ENCODE results near the gene MAP4.

MAP4 gene

GRCh38 chr3:47909607-47910006 is 106.6 kb downstream of the MAP4 start:
- no peaks in the 10 kb centered on the region for H3K9me3 ChIP-seq (ENCODE audit: control insufficient read depth, insufficient read depth, low read depth, low read length)
- no peak for TF ChIP-seq SP7 (tag by site-specific recombination; IDR thresholded peaks at IDR 0.05)
- TF ChIP-seq KLF1 (tag by site-specific recombination; IDR thresholded peaks at IDR 0.05): no peak
- TF ChIP-seq BCL11A (tag by site-specific recombination; IDR thresholded peaks at IDR 0.05; ENCODE audit: low read depth): no peak
- TF ChIP-seq ZNF624 (tag by site-specific recombination; IDR thresholded peaks at IDR 0.05): no peak
- TF ChIP-seq ZNF558 (tag by site-specific recombination; IDR thresholded peaks at IDR 0.05): no peak
- no peak for TF ChIP-seq ZSCAN30 (tag by site-specific recombination; IDR thresholded peaks at IDR 0.05)
- ChIA-PET CTCF (no interaction called here), POLR2A (no interaction called here)
- H3K4me3 ChIP-seq (ENCODE audit: low read depth, low read length): no peak overlapping the region
- H3K4me1 ChIP-seq (ENCODE audit: control insufficient read depth, insufficient read depth, low read length): no peaks in the 10 kb centered on the region
- H3K27ac ChIP-seq (ENCODE audit: extremely low read depth, low read depth, low read length): no peak overlapping the region
- H3K36me3 ChIP-seq (ENCODE audit: control insufficient read depth in 2 of 2, insufficient read depth in 1 of 2, low read length in 2 of 2): peaks cover 0 to 23% of the 10 kb centered on the region in 2 experiments; a peak in 2 of 3 replicates

- CTCF ChIA-PET: interaction anchor here (0.6 kb wide), 1 partner anchor 226 kb away, joined by 3 read pairs; no protein-coding TSS in a partner anchor
- POLR2A ChIA-PET: no interaction called here
- Histone ChIP-seq H3K4me1 (ENCODE audit: control insufficient read depth, insufficient read depth, low read length) (no peaks in the 10 kb centered on the region), H3K9me3 (ENCODE audit: control insufficient read depth, insufficient read depth, low read depth, low read length) (no peaks in the 10 kb centered on the region), H3K27ac (ENCODE audit: extremely low read depth, low read depth, low read length) (no peak overlapping the region), H3K36me3 (ENCODE audit: control insufficient read depth in 2 of 2, insufficient read depth in 1 of 2, low read length in 2 of 2) (peaks cover 0 to 15% of the 10 kb centered on the region in 2 experiments; a peak in 2 of 3 replicates), H3K4me3 (ENCODE audit: low read depth, low read length) (no peak overlapping the region)
- TF ChIP-seq ZNF398 (tag by site-specific recombination; IDR thresholded peaks at IDR 0.05): no peak
- TF ChIP-seq, protein P1, sequence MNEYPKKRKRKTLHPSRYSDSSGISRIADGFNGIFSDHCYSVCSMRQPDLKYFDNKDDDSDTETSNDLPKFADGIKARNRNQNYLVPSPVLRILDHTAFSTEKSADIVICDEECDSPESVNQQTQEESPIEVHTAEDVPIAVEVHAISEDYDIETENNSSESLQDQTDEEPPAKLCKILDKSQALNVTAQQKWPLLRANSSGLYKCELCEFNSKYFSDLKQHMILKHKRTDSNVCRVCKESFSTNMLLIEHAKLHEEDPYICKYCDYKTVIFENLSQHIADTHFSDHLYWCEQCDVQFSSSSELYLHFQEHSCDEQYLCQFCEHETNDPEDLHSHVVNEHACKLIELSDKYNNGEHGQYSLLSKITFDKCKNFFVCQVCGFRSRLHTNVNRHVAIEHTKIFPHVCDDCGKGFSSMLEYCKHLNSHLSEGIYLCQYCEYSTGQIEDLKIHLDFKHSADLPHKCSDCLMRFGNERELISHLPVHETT (tag by site-specific recombination; IDR thresholded peaks at IDR 0.05): no peak
- TF ChIP-seq, protein P2, sequence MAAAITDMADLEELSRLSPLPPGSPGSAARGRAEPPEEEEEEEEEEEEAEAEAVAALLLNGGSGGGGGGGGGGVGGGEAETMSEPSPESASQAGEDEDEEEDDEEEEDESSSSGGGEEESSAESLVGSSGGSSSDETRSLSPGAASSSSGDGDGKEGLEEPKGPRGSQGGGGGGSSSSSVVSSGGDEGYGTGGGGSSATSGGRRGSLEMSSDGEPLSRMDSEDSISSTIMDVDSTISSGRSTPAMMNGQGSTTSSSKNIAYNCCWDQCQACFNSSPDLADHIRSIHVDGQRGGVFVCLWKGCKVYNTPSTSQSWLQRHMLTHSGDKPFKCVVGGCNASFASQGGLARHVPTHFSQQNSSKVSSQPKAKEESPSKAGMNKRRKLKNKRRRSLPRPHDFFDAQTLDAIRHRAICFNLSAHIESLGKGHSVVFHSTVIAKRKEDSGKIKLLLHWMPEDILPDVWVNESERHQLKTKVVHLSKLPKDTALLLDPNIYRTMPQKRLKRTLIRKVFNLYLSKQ (tag by site-specific recombination; IDR thresholded peaks at IDR 0.05; ENCODE audit: borderline replicate concordance): no peak
- no peak for TF ChIP-seq ZNF223 (tag by site-specific recombination; IDR thresholded peaks at IDR 0.05)
- TF ChIP-seq, protein P3, sequence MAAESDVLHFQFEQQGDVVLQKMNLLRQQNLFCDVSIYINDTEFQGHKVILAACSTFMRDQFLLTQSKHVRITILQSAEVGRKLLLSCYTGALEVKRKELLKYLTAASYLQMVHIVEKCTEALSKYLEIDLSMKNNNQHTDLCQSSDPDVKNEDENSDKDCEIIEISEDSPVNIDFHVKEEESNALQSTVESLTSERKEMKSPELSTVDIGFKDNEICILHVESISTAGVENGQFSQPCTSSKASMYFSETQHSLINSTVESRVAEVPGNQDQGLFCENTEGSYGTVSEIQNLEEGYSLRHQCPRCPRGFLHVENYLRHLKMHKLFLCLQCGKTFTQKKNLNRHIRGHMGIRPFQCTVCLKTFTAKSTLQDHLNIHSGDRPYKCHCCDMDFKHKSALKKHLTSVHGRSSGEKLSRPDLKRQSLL (tag by site-specific recombination; IDR thresholded peaks at IDR 0.05): no peak
- TF ChIP-seq CTCF (tag by site-specific recombination; IDR thresholded peaks at IDR 0.05): no peak
- no peak for TF ChIP-seq ZNF670 (tag by site-specific recombination; IDR thresholded peaks at IDR 0.05; ENCODE audit: low read depth)
- TF ChIP-seq WT1 (tag by site-specific recombination; IDR thresholded peaks at IDR 0.05): no peak
Measured at GRCh38 chr3:47908744-47909143, 107.5 kb downstream of the MAP4 start.

GRCh38 chr3:47907784-47908183 is 108.4 kb downstream of the MAP4 start:
- Histone ChIP-seq H3K4me3 (ENCODE audit: low read depth, low read length) (no peak overlapping the region), H3K4me1 (ENCODE audit: control insufficient read depth, insufficient read depth, low read length) (no peaks in the 10 kb centered on the region), H3K36me3 (ENCODE audit: control insufficient read depth in 2 of 2, insufficient read depth in 1 of 2, low read length in 2 of 2) (peaks cover 0 to 15% of the 10 kb centered on the region in 2 experiments; a peak in 2 of 3 replicates), H3K9me3 (ENCODE audit: control insufficient read depth, insufficient read depth, low read depth, low read length) (no peaks in the 10 kb centered on the region), H3K27ac (ENCODE audit: extremely low read depth, low read depth, low read length) (no peak overlapping the region)
- ChIA-PET CTCF (interaction anchor here (0.6 to 1.0 kb wide), 2 partner anchors 43 to 244 kb away, joined by 3 to 4 read pairs; no protein-coding TSS in a partner anchor), POLR2A (no interaction called here)
- TF ChIP-seq MZF1 (tag by site-specific recombination; IDR thresholded peaks at IDR 0.05; ENCODE audit: borderline replicate concordance): no peak
- no peak for TF ChIP-seq MEIS1 (CRISPR knock-in tag; IDR thresholded peaks at IDR 0.05; ENCODE audit: borderline replicate concordance)
- TF ChIP-seq ZNF37A (tag by site-specific recombination; IDR thresholded peaks at IDR 0.05): no peak
- TF ChIP-seq ZFP69B (tag by site-specific recombination; IDR thresholded peaks at IDR 0.05): no peak
- TF ChIP-seq ZFP37 (tag by site-specific recombination; IDR thresholded peaks at IDR 0.05): no peak
- TF ChIP-seq, protein P4, sequence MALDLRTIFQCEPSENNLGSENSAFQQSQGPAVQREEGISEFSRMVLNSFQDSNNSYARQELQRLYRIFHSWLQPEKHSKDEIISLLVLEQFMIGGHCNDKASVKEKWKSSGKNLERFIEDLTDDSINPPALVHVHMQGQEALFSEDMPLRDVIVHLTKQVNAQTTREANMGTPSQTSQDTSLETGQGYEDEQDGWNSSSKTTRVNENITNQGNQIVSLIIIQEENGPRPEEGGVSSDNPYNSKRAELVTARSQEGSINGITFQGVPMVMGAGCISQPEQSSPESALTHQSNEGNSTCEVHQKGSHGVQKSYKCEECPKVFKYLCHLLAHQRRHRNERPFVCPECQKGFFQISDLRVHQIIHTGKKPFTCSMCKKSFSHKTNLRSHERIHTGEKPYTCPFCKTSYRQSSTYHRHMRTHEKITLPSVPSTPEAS (tag by site-specific recombination; IDR thresholded peaks at IDR 0.05): no peak
- TF ChIP-seq BCL6B (tag by site-specific recombination; IDR thresholded peaks at IDR 0.05): no peak
- no peak for TF ChIP-seq ZNF629 (tag by site-specific recombination; IDR thresholded peaks at IDR 0.05)

All from HEK293 (cell line).